Measurements from ENCODE around the gene CCS.
"Not testable (repeated sequence)": the region's sequence is repeated elsewhere in the genome, so short reads cannot be mapped to it uniquely, and the experiment has no call there.

CCS gene

GRCh38 chr11:66631883-66632282 is 38.9 kb downstream of the CCS start:
- no peak for DNase-seq

- no peak for DNase-seq
Measured at GRCh38 chr11:66632952-66633351, 40.0 kb downstream of the CCS start.

- DNase-seq = no peak
Measured at GRCh38 chr11:66636411-66636810, 43.4 kb downstream of the CCS start.

DNA sequence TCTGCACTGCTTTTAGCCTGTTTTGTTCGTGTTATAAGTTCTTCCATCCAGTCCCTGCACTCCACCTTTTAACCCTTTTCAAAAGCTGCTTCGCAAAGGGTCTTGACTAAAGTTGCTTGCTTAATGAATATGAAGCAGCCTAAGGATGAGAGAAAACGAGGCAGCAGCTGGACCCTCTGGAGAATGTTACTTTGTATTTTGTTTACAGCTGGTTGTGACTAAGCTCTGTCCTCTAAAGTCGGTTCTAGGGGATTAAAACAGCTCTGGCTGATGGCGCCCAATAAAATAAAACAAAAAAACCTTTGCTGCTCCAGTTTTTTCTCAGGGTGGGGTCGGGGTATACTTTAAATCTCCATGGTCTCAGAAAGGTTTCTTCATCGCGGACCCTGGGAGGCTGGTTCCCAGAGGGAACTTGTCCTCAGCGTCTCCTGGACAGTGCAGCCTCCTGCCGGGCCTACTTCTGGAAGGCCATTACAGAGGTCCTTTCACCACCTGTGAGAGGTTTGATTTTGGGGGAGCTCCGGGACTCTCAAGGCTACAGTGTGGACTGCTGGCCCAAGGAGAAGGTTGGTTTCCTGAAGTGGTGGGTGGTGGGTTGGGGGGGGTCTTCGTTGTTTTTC is 44.7 kb downstream of the CCS start:
- no peak for DNase-seq

DNA sequence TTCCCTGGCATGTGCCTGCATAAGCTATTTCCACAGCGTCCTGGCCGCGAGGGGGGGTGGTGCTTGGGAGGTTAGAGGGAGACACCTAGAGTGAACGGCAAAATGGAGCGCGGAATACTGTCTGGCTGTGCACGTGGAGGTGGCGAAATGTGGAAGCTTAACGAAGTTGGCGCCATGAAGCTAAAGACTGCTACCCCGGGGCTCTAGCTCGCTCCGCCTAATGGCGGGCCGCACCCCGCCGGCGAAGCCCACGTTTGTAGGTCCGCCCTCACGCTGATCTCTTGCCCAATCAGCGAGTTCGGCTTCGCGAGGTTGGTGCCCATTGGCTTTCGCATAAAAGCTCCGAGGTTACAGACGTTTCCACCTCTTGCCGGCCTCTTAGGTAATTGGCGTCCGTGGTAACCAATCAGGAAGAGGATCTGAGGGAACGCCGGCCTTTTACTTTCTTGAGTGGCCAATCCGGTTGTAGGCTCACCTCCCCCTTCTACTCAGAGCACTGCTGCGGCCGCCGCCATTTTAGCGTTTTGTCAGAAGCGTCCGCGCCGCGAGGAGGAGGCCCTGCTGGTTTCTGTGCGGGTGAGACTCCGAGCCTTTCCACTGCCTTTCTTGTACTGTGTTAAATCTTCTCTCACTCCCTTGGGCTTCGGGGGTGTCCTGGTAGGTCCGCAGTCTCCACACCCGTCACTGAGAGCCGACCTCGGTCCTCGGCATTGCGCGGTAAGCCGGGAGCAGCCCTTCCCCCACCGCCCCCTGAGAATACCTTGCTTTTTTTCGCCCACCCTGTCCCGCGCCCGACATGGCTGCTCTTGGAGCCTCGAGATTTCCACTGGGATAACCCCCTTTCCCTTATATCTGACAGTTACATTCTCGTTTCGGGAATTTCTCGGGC is 45.4 kb downstream of the CCS start, which contains the start of gene RBM4:
Gene RBM4, plus strand, starts transcription at position 527 of the 889 bp plus-strand sequence. CDS start 1,009 bp downstream, outside the sequence.
- DNase-seq = peak; percentile 99

DNA sequence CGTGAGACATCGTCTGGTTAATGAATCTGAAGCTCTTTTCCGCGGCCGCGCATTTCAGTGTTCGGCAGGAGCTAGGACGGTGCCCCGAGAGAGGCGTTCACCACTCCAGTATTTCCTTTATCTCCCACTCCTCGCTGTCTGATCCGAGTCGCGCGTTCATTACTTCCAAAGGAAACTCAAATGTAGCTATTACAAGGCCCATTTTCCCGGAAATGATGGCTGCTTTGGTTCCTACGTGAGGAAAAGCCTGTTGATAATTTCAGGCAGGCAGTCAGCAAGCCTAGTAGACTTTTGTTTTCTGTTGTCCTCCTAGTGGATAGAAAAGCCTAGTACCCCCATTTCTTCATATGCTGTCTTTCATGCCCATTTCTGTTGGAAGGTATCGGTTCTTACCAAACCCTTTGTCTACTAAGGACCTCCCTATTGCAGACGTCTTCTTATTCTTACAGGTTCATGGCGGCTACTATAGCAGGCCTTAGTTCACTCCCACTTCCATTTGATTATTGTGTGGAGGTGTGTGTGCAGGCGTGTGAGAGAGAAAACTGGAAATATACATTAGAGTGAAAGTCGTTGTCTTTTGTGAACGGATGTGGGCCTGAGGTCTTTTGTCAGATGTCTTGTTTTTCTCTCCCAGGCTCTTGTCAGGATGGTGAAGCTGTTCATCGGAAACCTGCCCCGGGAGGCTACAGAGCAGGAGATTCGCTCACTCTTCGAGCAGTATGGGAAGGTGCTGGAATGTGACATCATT is 46.3 kb downstream of the CCS start:
- DNase-seq = no peak

DNA sequence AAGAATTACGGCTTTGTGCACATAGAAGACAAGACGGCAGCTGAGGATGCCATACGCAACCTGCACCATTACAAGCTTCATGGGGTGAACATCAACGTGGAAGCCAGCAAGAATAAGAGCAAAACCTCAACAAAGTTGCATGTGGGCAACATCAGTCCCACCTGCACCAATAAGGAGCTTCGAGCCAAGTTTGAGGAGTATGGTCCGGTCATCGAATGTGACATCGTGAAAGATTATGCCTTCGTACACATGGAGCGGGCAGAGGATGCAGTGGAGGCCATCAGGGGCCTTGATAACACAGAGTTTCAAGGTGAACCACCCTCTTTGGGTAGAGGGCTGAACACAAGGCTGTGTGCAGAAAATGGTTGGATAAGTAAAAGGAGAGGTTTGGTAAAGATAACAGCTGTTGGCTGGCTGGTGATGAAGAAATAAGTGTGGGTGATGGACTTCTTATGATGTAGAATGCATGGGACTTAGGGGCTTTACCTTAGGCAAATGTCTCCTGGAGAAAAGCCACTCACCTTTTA is 46.9 kb downstream of the CCS start:
- DNase-seq = not testable (repeated sequence)

- no peak for DNase-seq
Measured at GRCh38 chr11:66641834-66642233, 48.8 kb downstream of the CCS start.

DNA sequence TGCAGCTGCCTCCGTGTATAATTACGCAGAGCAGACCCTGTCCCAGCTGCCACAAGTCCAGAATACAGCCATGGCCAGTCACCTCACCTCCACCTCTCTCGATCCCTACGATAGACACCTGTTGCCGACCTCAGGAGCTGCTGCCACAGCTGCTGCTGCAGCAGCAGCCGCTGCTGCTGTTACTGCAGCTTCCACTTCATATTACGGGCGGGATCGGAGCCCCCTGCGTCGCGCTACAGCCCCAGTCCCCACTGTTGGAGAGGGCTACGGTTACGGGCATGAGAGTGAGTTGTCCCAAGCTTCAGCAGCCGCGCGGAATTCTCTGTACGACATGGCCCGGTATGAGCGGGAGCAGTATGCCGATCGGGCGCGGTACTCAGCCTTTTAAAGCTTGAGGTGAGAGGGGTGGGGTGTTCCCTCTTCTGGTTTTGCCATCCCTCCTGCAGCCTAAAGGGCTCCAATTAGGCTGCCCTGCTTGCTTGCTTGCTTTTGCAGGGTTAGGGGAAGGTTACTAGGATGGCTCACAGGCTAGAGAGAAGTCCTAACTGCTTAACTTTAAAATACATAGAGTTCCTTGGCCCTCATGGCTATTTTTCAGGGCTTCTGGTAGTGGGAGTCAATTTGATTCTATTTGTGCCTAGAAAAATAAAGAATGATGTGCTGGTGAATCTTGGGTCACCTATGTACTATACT is 50.9 kb downstream of the CCS start:
- no peak for DNase-seq

DNA sequence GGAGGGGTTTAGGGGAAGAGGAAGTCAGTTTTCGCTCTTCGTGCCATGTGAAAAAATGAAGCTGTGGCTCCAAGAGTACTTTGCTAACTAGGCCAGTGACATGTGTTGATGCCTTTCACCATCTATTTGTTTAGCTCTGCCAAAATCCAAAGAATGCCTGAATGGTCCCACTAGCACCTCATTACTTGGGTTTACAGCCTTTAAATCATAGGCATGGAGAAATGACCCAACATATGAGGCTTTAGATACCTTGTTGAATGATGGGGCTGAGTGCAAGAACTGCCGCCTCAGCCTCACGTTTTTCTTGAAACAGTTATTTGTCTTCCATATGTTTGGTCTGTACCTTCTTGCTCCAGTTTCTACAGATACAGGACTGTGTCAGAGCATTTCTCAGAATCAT is 53.8 kb downstream of the CCS start:
- DNase-seq = no peak

DNA sequence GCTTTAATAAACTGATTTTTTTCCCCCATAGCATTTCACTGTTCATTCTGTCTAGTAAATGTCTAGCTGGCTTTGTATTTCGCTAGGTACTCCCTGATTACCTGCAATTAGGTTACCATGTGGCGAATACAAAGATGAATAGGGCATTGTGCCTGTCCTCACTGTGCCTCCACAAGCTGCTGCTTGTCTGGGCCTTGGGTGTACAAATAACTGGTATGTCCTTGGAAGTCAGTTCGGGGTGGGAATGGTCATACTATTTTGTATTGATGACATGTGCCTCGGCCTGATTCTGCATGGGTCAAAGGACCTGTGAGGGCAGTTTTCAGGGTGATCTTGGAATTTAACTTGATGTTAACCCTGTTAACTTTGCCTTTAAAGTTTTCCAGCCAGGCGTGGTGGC is 56.9 kb downstream of the CCS start:
- no peak for DNase-seq

- no peak for DNase-seq
Measured at GRCh38 chr11:66651016-66651415, 58.0 kb downstream of the CCS start.

DNA sequence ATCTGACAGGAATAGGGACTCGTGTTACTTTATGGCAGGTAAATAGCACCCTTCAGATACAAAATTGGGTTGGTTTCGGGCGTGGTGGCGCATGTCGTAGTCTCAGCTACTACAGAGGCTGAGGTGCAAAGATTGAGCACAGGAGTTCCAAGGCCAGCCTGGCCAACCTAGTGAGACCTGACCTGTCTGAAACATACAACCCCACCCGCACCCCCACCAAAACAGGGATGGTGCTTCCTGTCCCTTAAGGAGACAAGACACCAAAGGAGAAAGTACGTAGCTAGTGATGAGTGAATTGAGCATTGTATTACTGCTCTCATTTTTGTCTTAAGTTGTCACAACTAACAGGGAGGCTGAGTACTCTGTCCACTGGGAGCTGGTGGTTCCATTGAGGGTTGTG is 59.7 kb downstream of the CCS start:
- DNase-seq = no peak

- DNase-seq = no peak
Measured at GRCh38 chr11:66653123-66653522, 60.1 kb downstream of the CCS start.
